ENCODE data around the gene ATP6V0E2.
"Not testable (repeated sequence)": the region's sequence is repeated elsewhere in the genome, so short reads cannot be mapped to it uniquely, and the experiment has no call there.

DNA sequence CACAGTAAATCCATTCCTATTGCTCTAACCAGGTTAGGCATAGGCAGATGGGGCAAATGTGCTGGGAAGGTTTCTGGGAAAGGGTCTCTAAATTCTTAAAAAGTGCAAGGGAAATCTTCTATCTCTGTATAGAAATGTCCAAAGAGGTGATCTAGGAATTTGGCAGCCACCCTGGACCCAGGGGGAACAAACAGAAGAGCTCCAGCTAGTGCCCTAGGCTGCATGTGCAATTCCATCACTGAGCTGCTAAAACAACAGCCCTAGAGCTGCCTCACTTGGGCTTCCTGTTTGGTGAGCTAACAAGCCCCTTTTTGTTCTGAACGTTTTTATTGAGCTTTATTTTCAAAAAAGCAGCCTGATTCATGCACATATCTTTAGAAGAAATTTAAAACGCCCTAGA lies 16.9 kb downstream of the ATP6V0E2 start:
- TF ChIP-seq CTCF (conservative IDR thresholded peaks at IDR 0.05; ENCODE audit: low read depth, low read length); EZH2 (IDR thresholded peaks at IDR 0.05; ENCODE audit: borderline replicate concordance, low read depth, low read length, poor library complexity, severe bottlenecking): not testable (repeated sequence)

Data from A673 (cell line).